Hematopoietic multipotent progenitor cell treated with erythropoietin and hydrocortisone succinate and interleukin-3 and kit ligand, for 4 days (in vitro differentiated cells): ENCODE results near the gene GABPB2.

ENCODE experiments used
- DNase-seq: peaks from one replicate; pipeline ENCODE4 v3.0.0-alpha.2; 2015

GABPB2 gene

GRCh38 chr1:151133018-151133806, 62.7 kb downstream of the GABPB2 start:
- DNase-seq = no peak

- DNase-seq = no peak
These were observed 63.8 kb downstream of the GABPB2 start for GRCh38 chr1:151134396-151134795.

GRCh38 chr1:151134991-151135390, 64.4 kb downstream of the GABPB2 start:
- no peak for DNase-seq

GRCh38 chr1:151135433-151136385, 65.1 kb downstream of the GABPB2 start:
- DNase-seq = peak; percentile 19

GRCh38 chr1:151137789-151138188, 67.2 kb downstream of the GABPB2 start:
- DNase-seq = no peak

GRCh38 chr1:151142411-151143056, 72.0 kb downstream of the GABPB2 start:
- DNase-seq = no peak

- no peak for DNase-seq
These were observed 72.5 kb downstream of the GABPB2 start for GRCh38 chr1:151143057-151143435.

GRCh38 chr1:151143986-151144385, 73.4 kb downstream of the GABPB2 start:
- DNase-seq = no peak

- DNase-seq = peak; percentile 46
These were observed 74.1 kb downstream of the GABPB2 start for GRCh38 chr1:151144474-151145303.

GRCh38 chr1:151145304-151146071, 74.9 kb downstream of the GABPB2 start:
- peak; percentile 68 for DNase-seq

- no peak for DNase-seq
These were observed 75.5 kb downstream of the GABPB2 start for GRCh38 chr1:151146072-151146411.

- DNase-seq = peak; percentile 96
These were observed 76.0 kb downstream of the GABPB2 start, which contains the start of gene SEMA6C for GRCh38 chr1:151146412-151147131. Gene SEMA6C, minus strand, starts transcription at chr1:151146631. Its CDS starts 4,010 bp downstream, at chr1:151142621.

GRCh38 chr1:151147132-151147503, 76.6 kb downstream of the GABPB2 start:
- no peak for DNase-seq

GRCh38 chr1:151147665-151148064, 77.1 kb downstream of the GABPB2 start:
- DNase-seq = peak; percentile 62

GRCh38 chr1:151156515-151156819, 85.9 kb downstream of the GABPB2 start, which contains the start of gene TNFAIP8L2:
Gene TNFAIP8L2, plus strand, starts transcription at chr1:151156649. Its CDS starts 2,049 bp downstream, at chr1:151158698.
- peak; percentile 94 for DNase-seq

- peak; percentile 95 for DNase-seq
These were observed 86.5 kb downstream of the GABPB2 start for GRCh38 chr1:151157067-151157531.

- DNase-seq = peak; percentile 40
These were observed 87.8 kb downstream of the GABPB2 start for GRCh38 chr1:151158326-151158725.

- DNase-seq = no peak
These were observed 88.2 kb downstream of the GABPB2 start for GRCh38 chr1:151158751-151159251.

- DNase-seq = no peak
These were observed 88.8 kb downstream of the GABPB2 start for GRCh38 chr1:151159373-151159772.

- no peak for DNase-seq
These were observed 94.2 kb downstream of the GABPB2 start for GRCh38 chr1:151164732-151165280.
